HepG2 (cell line): ENCODE measurements around the gene HAGH. TPM values are rescaled to one million over a fixed set of nuclear protein-coding genes. Genes with fewer than 3 reads are reported as not detected.

Source experiments
- polyA plus RNA-seq, 8 experiments: library from polyadenylated mRNA; depleted of rRNA in 3 of 8; stranded (reverse) in 7 of 8; unstranded in 1 of 8; fragments of >200 nt; fragmentation: Illumina TruSeq in 4 of 8; extraction: Trizol in 4 of 8; gene quantifications; 2 replicates each; pipeline versions ENCODE4 v1.2.1 to v1.2.3, GENCODE V29; 2011 to 2016; ENCODE audit warnings: low read depth in 4 of 8, missing spikeins in 1 of 8, mixed read lengths in 1 of 8; ENCODE audit not compliant: insufficient read depth in 1 of 8
- total RNA-seq, 5 experiments: library from RNA; depleted of rRNA; stranded (reverse); fragments of >200 nt; fragmentation: Illumina TruSeq; extraction: Trizol; gene quantifications; 2 replicates each; pipeline ENCODE4 v1.2.3, GENCODE V29; 2016; ENCODE audit warnings: low read depth in 1 of 5

Gene HAGH
- total and polyA plus RNA-seq, 2 of the 13 experiments (the other 11 are each of a cell fraction or from before 2014, with no cell fraction given): 70.4 to 95.4 TPM

Other genes with a start within 250 kb of the HAGH start
- 7.8 and 9.5 TPM in 2 replicates for gene IFT140, start 214.8 kb downstream of the HAGH start, total RNA-seq (2016; rRNA removed; fragmentation: Illumina TruSeq; extraction: Trizol)
- gene IFT140, start 214.8 kb downstream of the HAGH start, polyA plus RNA-seq (2011; rRNA removed): 5.8 and 7.0 TPM in 2 replicates
- gene CRAMP1, start 214.5 kb downstream of the HAGH start, total RNA-seq (2016; rRNA removed; fragmentation: Illumina TruSeq; extraction: Trizol): 6.6 and 6.8 TPM in 2 replicates
- 9.7 and 13.0 TPM in 2 replicates for gene CRAMP1, start 214.5 kb downstream of the HAGH start, polyA plus RNA-seq (2011; rRNA removed)
- 89.4 and 127 TPM in 2 replicates for gene JPT2, start 148.5 kb downstream of the HAGH start, total RNA-seq (2016; rRNA removed; fragmentation: Illumina TruSeq; extraction: Trizol)
- gene JPT2, start 148.5 kb downstream of the HAGH start, polyA plus RNA-seq (2011; rRNA removed): 52.5 and 53.5 TPM in 2 replicates
- 3.6 and 25.1 TPM in 2 replicates for gene MAPK8IP3, start 120.6 kb downstream of the HAGH start, total RNA-seq (2016; rRNA removed; fragmentation: Illumina TruSeq; extraction: Trizol)
- gene MAPK8IP3, start 120.6 kb downstream of the HAGH start, polyA plus RNA-seq (2011; rRNA removed): 41.7 and 65.8 TPM in 2 replicates
- gene NME3, start 55.3 kb downstream of the HAGH start, total RNA-seq (2016; rRNA removed; fragmentation: Illumina TruSeq; extraction: Trizol): 4.9 and 15.9 TPM in 2 replicates
- gene NME3, start 55.3 kb downstream of the HAGH start, polyA plus RNA-seq (2011; rRNA removed): 10.4 and 13.9 TPM in 2 replicates
- 1.7 and 7.6 TPM in 2 replicates for gene EME2, start 54.0 kb downstream of the HAGH start, total RNA-seq (2016; rRNA removed; fragmentation: Illumina TruSeq; extraction: Trizol)
- 4.4 and 6.5 TPM in 2 replicates for gene EME2, start 54.0 kb downstream of the HAGH start, polyA plus RNA-seq (2011; rRNA removed)
- 129 and 131 TPM in 2 replicates for gene MRPS34, start 53.7 kb downstream of the HAGH start, total RNA-seq (2016; rRNA removed; fragmentation: Illumina TruSeq; extraction: Trizol)
- 61.3 and 63.5 TPM in 2 replicates for gene MRPS34, start 53.7 kb downstream of the HAGH start, polyA plus RNA-seq (2011; rRNA removed)
- gene SPSB3, start 44.3 kb downstream of the HAGH start, total RNA-seq (2016; rRNA removed; fragmentation: Illumina TruSeq; extraction: Trizol): 8.2 and 13.2 TPM in 2 replicates
- 21.9 and 26.7 TPM in 2 replicates for gene SPSB3, start 44.3 kb downstream of the HAGH start, polyA plus RNA-seq (2011; rRNA removed)
- 43.8 and 61.5 TPM in 2 replicates for gene NUBP2, start 43.9 kb downstream of the HAGH start, total RNA-seq (2016; rRNA removed; fragmentation: Illumina TruSeq; extraction: Trizol)
- 25.7 and 33.5 TPM in 2 replicates for gene NUBP2, start 43.9 kb downstream of the HAGH start, polyA plus RNA-seq (2011; rRNA removed)
- 0.81 and 2.4 TPM in 2 replicates for gene IGFALS, start 33.1 kb downstream of the HAGH start, total RNA-seq (2016; rRNA removed; fragmentation: Illumina TruSeq; extraction: Trizol)
- gene IGFALS, start 33.1 kb downstream of the HAGH start, polyA plus RNA-seq (2011; rRNA removed): 0.34 and 0.95 TPM in 2 replicates
- 45.3 and 55.1 TPM in 2 replicates for gene FAHD1, start 381 bp upstream of the HAGH start, total RNA-seq (2016; rRNA removed; fragmentation: Illumina TruSeq; extraction: Trizol)
- 39.0 and 45.0 TPM in 2 replicates for gene FAHD1, start 381 bp upstream of the HAGH start, polyA plus RNA-seq (2011; rRNA removed)
- not detected in 2 replicates for gene MEIOB, start 45.3 kb upstream of the HAGH start, total RNA-seq (2016; rRNA removed; fragmentation: Illumina TruSeq; extraction: Trizol)
- 0.05 and 0.17 TPM in 2 replicates for gene MEIOB, start 45.3 kb upstream of the HAGH start, polyA plus RNA-seq (2011; rRNA removed)
- gene HS3ST6, start 91.6 kb upstream of the HAGH start, total RNA-seq (2016; rRNA removed; fragmentation: Illumina TruSeq; extraction: Trizol): not detected in 2 replicates
- gene HS3ST6, start 91.6 kb upstream of the HAGH start, polyA plus RNA-seq (2011; rRNA removed): not detected in 2 replicates
- 32.1 and 49.0 TPM in 2 replicates for gene MSRB1, start 116.4 kb upstream of the HAGH start, total RNA-seq (2016; rRNA removed; fragmentation: Illumina TruSeq; extraction: Trizol)
- gene MSRB1, start 116.4 kb upstream of the HAGH start, polyA plus RNA-seq (2011; rRNA removed): 75.4 and 84.2 TPM in 2 replicates
- not detected in 2 replicates for gene RPL3L, start 127.9 kb upstream of the HAGH start, total RNA-seq (2016; rRNA removed; fragmentation: Illumina TruSeq; extraction: Trizol)
- gene RPL3L, start 127.9 kb upstream of the HAGH start, polyA plus RNA-seq (2011; rRNA removed): 0.17 and 0.30 TPM in 2 replicates
- 143 and 157 TPM in 2 replicates for gene NDUFB10, start 132.7 kb upstream of the HAGH start, total RNA-seq (2016; rRNA removed; fragmentation: Illumina TruSeq; extraction: Trizol)
- gene NDUFB10, start 132.7 kb upstream of the HAGH start, polyA plus RNA-seq (2011; rRNA removed): 68.6 and 73.7 TPM in 2 replicates
- 1,908 and 1,988 TPM in 2 replicates for gene RPS2, start 138.0 kb upstream of the HAGH start, total RNA-seq (2016; rRNA removed; fragmentation: Illumina TruSeq; extraction: Trizol)
- 4,513 and 4,514 TPM in 2 replicates for gene RPS2, start 138.0 kb upstream of the HAGH start, polyA plus RNA-seq (2011; rRNA removed)
- gene RNF151, start 140.0 kb upstream of the HAGH start, total RNA-seq (2016; rRNA removed; fragmentation: Illumina TruSeq; extraction: Trizol): not detected in 2 replicates
- gene RNF151, start 140.0 kb upstream of the HAGH start, polyA plus RNA-seq (2011; rRNA removed): not detected in 2 replicates
- 31.2 and 38.0 TPM in 2 replicates for gene TBL3, start 145.2 kb upstream of the HAGH start, total RNA-seq (2016; rRNA removed; fragmentation: Illumina TruSeq; extraction: Trizol)
- gene TBL3, start 145.2 kb upstream of the HAGH start, polyA plus RNA-seq (2011; rRNA removed): 16.8 and 24.9 TPM in 2 replicates
- gene NOXO1, start 154.6 kb upstream of the HAGH start, total RNA-seq (2016; rRNA removed; fragmentation: Illumina TruSeq; extraction: Trizol): 0.21 and 1.4 TPM in 2 replicates
- 0.69 and 1.4 TPM in 2 replicates for gene NOXO1, start 154.6 kb upstream of the HAGH start, polyA plus RNA-seq (2011; rRNA removed)
- gene GFER, start 157.4 kb upstream of the HAGH start, total RNA-seq (2016; rRNA removed; fragmentation: Illumina TruSeq; extraction: Trizol): 68.3 and 71.7 TPM in 2 replicates
- 28.6 and 35.9 TPM in 2 replicates for gene GFER, start 157.4 kb upstream of the HAGH start, polyA plus RNA-seq (2011; rRNA removed)
- gene SYNGR3, start 163.1 kb upstream of the HAGH start, total RNA-seq (2016; rRNA removed; fragmentation: Illumina TruSeq; extraction: Trizol): 0.58 and 0.97 TPM in 2 replicates
- 5.7 and 7.4 TPM in 2 replicates for gene SYNGR3, start 163.1 kb upstream of the HAGH start, polyA plus RNA-seq (2011; rRNA removed)
- 9.5 and 13.5 TPM in 2 replicates for gene ZNF598, start 183.0 kb upstream of the HAGH start, total RNA-seq (2016; rRNA removed; fragmentation: Illumina TruSeq; extraction: Trizol)
- gene ZNF598, start 183.0 kb upstream of the HAGH start, polyA plus RNA-seq (2011; rRNA removed): 14.2 and 17.6 TPM in 2 replicates
- 0.97 TPM in 1 of 2 replicates, not detected in the other for gene NPW, start 193.0 kb upstream of the HAGH start, total RNA-seq (2016; rRNA removed; fragmentation: Illumina TruSeq; extraction: Trizol)
- gene NPW, start 193.0 kb upstream of the HAGH start, polyA plus RNA-seq (2011; rRNA removed): 0.24 and 0.25 TPM in 2 replicates
- gene NHERF2, start 200.1 kb upstream of the HAGH start, total RNA-seq (2016; rRNA removed; fragmentation: Illumina TruSeq; extraction: Trizol): 15.8 and 23.7 TPM in 2 replicates
- gene NHERF2, start 200.1 kb upstream of the HAGH start, polyA plus RNA-seq (2011; rRNA removed): 39.3 and 47.2 TPM in 2 replicates
- 64.8 and 64.9 TPM in 2 replicates for gene NTHL1, start 221.0 kb upstream of the HAGH start, total RNA-seq (2016; rRNA removed; fragmentation: Illumina TruSeq; extraction: Trizol)
- 47.5 and 55.6 TPM in 2 replicates for gene NTHL1, start 221.0 kb upstream of the HAGH start, polyA plus RNA-seq (2011; rRNA removed)
- gene TSC2, start 221.2 kb upstream of the HAGH start, total RNA-seq (2016; rRNA removed; fragmentation: Illumina TruSeq; extraction: Trizol): 10.3 and 19.6 TPM in 2 replicates
- gene TSC2, start 221.2 kb upstream of the HAGH start, polyA plus RNA-seq (2011; rRNA removed): 40.4 and 44.6 TPM in 2 replicates